Hepatic stellate cell (primary cell): ENCODE results near the gene YWHAH.

Experiments
- DNase-seq: peaks from one replicate; pipeline ENCODE4 v3.0.0; 2011; ENCODE audit warnings: low spot score

Gene YWHAH

GRCh38 chr22:31983911-31984656, 39.7 kb downstream of the YWHAH start:
- DNase-seq = no peak

- DNase-seq = no peak
Measured at GRCh38 chr22:31987218-31987617, 42.9 kb downstream of the YWHAH start.

GRCh38 chr22:31991102-31991839, 46.9 kb downstream of the YWHAH start:
- no peak for DNase-seq

- DNase-seq = no peak
Measured at GRCh38 chr22:31995046-31995445, 50.7 kb downstream of the YWHAH start.

- no peak for DNase-seq
Measured at GRCh38 chr22:31995807-31996206, 51.5 kb downstream of the YWHAH start.

GRCh38 chr22:31998784-31999385, 54.5 kb downstream of the YWHAH start:
- no peak for DNase-seq

- DNase-seq = no peak
Measured at GRCh38 chr22:32000181-32000580, 55.8 kb downstream of the YWHAH start.

GRCh38 chr22:32005453-32005852, 61.1 kb downstream of the YWHAH start:
- no peak for DNase-seq
